Duodenal mucosa (tissue), 2 donors: ENCODE data around the gene ANKRD36.
"Not testable (repeated sequence)": the region's sequence is repeated elsewhere in the genome, so short reads cannot be mapped to it uniquely, and the experiment has no call there.

Experiments
- H3K27ac ChIP-seq: one replicate; pipeline ENCODE4 v1.7.0; 2013; ENCODE audit warnings: low read depth, low read length
- H3K27me3 ChIP-seq, 2 donors: one replicate each; pipeline ENCODE4 v1.7.0; 2013; ENCODE audit warnings: low read length in 2 of 2, control low read depth in 1 of 2; ENCODE audit not compliant: insufficient read depth in 2 of 2, control insufficient read depth in 1 of 2
- H3K36me3 ChIP-seq, 2 donors: one replicate each; pipeline ENCODE4 v1.7.0; 2013; ENCODE audit warnings: low read length in 2 of 2, control low read depth in 1 of 2; ENCODE audit not compliant: insufficient read depth in 2 of 2, control insufficient read depth in 1 of 2
- H3K4me1 ChIP-seq, 2 donors: one replicate each; pipeline ENCODE4 v1.7.0; 2013; ENCODE audit warnings: low read length in 2 of 2, control low read depth in 1 of 2; ENCODE audit not compliant: insufficient read depth in 2 of 2, control insufficient read depth in 1 of 2
- H3K4me3 ChIP-seq, 2 donors: one replicate each; pipeline ENCODE4 v1.7.0; 2013; ENCODE audit warnings: low read length in 2 of 2, low read depth in 1 of 2
- H3K9ac ChIP-seq, 2 donors: one replicate each; pipeline ENCODE4 v1.7.0; 2013; ENCODE audit warnings: low read length in 2 of 2, low read depth in 1 of 2
- H3K9me3 ChIP-seq, 2 donors: one replicate each; pipeline ENCODE4 v1.7.0; 2013; ENCODE audit warnings: low read length in 2 of 2, control low read depth in 1 of 2; ENCODE audit not compliant: control insufficient read depth in 1 of 2

ANKRD36 gene

GRCh38 chr2:97285187-97285586, 172.2 kb downstream of the ANKRD36 start:
- H3K9ac ChIP-seq, H3K27me3 ChIP-seq, H3K4me3 ChIP-seq, H3K36me3 ChIP-seq, H3K4me1 ChIP-seq, H3K27ac ChIP-seq, H3K9me3 ChIP-seq: not testable (repeated sequence)

- H3K27me3 ChIP-seq, H3K9ac ChIP-seq, H3K27ac ChIP-seq, H3K36me3 ChIP-seq, H3K9me3 ChIP-seq, H3K4me1 ChIP-seq, H3K4me3 ChIP-seq: not testable (repeated sequence)
These were observed 180.7 kb downstream of the ANKRD36 start for GRCh38 chr2:97293687-97294086.
